GM11168 (cell line): ENCODE measurements around the gene GOLPH3L.
"Not testable (repeated sequence)": the region's sequence is repeated elsewhere in the genome, so short reads cannot be mapped to it uniquely, and the experiment has no call there.

Experiments used
- in situ Hi-C: fragments of 300-500 bp; cut with MboI; formaldehyde crosslinking; loops from one replicate; pipeline ENCODE4 v1.12.0; 2022; ENCODE audit warnings: low sequenced_read_pairs; ENCODE audit not compliant: unreplicated experiment

GOLPH3L gene

DNA sequence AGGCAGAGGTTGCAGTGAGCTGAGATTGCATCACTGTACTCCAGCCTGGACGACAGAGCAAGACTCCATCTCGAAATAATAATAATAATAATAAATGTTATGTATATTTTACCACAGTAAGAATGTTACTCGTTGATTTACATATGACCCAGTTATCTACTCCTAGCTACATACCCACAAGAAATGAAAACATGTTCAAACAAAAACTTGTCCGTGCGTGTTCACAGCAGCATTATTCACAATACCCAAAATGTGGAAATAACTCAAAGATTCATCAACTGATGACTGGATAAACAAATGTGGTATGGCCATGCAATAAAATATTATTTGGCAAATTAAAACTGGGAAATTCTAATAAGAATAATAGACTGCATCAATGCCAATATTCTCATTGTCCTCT is 35.8 kb downstream of the GOLPH3L start:
- in situ Hi-C loops, result no loop called here

DNA sequence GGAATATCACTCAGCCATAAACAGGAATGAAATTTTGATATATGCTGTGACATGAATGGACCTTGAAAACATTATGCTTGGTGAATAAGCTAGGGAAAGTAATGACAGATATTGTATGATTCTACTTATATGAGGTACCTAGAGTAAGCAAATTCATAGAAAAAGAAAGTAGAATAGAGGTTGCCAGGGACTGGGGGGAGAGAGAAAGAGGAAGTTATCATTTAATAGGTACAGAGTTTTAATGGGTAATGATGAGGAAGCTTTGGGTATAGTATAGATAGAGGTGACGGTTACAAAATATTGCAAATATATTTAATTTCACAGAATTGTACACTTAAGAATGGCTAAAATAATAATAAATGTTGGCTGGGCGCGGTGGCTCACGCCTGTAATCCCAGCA is 36.4 kb downstream of the GOLPH3L start:
- in situ Hi-C loops, result no loop called here

DNA sequence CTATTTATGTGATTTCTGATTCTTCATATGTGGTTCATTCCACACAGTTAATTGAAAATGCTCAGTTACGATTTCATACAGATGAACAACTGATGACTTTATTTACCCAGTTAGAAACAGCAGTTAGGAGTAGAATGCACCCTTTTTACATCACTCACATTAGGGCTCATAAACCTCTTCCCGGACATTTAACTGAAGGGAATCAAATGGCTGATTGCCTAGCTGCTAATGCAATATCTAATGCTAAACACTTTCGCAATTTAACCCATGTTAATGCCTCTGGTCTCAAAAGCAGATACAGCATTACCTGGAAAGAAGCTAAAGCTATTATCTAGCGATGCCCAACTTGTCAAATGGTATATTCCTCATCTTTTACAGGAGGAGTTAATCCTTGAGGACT is 39.9 kb downstream of the GOLPH3L start:
- in situ Hi-C loops, result not testable (repeated sequence)

DNA sequence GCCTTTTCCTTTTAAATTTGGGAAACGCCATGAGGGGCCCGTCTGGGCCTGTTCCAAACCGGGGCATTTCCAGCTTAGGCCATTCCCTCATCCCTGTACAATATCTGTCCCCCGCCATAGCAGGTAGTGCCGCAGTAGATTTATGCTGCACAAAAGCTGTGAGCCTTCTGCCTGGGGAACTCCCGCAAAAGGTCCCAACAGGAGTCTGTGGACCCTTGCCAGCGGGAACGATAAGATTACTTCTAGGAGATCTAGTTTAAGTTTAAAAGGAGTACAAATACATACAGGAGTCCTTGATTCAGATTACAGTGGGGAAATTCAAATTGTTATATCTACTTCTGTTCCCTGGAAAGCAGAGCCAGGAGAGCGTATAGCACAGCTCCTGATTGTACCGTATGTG is 42.3 kb downstream of the GOLPH3L start:
- in situ Hi-C loops, result not testable (repeated sequence)

DNA sequence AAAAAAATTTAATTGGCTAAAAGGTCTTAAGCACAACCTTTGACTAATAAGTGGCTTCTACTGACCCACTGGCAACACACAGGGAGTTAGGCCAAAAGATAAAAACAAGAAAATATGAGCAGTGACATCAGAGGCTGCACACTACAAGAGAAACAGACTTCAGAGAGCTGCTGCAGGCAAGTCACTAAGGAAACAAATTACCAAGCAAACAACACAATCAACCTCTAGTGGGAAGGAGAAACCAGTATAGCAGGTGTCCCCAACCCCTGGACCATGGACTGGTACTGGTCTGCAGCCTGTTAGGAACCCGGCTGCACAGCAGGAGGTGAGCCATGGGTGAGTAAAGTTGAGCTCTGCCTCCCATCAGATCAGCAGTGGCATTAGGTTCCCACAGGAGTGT is 46.8 kb downstream of the GOLPH3L start:
- in situ Hi-C loops, result no loop called here

DNA sequence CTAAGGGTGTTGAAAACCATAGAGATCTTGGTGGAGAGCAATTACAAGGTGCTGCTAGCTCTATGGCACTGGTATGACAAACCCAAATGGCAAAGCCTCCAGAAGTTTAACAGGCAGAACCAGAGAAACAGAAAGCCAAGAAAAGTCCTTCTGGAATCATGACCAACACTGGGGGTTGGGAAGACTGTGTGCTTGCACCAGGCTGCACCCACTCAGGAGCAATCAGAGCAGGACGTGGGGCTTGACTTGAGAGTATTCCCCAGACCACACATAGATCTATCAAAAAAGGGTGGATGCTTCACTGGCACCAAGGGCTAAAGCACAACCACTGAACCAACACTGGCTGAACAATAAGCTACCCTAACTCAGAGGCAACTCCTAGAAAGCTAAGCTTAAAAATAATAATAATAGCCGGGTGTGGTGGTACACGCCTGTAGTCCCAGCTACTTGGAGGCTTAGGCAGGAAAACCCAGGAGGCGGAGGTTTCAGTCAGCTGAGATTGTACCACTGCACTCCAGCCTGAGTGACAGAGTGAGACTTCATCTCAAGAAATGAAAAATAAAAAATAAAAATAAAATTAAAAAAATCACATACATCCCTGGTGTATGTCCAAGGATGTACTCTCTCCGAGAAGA is 47.4 kb downstream of the GOLPH3L start:
- in situ Hi-C loops, result no loop called here

DNA sequence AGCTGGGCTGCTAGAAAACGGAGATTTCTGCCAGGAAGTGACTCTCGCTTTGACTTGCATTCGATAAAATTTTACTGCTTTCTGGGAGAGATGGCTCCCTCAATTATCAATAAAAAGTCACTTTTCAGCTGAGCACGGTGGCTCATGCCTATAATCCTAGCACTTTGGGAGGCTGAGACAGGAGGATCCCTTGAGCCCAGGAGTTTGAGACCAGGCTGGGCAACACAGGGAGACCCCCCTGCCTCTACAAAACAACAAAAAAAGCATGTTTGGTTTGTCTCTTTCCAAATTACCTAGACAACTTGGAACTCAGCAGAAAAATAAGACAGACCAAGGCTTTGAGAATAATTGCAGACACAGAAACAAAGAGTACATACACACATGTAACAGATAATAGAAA is 54.7 kb downstream of the GOLPH3L start:
- in situ Hi-C loops, result no loop called here

DNA sequence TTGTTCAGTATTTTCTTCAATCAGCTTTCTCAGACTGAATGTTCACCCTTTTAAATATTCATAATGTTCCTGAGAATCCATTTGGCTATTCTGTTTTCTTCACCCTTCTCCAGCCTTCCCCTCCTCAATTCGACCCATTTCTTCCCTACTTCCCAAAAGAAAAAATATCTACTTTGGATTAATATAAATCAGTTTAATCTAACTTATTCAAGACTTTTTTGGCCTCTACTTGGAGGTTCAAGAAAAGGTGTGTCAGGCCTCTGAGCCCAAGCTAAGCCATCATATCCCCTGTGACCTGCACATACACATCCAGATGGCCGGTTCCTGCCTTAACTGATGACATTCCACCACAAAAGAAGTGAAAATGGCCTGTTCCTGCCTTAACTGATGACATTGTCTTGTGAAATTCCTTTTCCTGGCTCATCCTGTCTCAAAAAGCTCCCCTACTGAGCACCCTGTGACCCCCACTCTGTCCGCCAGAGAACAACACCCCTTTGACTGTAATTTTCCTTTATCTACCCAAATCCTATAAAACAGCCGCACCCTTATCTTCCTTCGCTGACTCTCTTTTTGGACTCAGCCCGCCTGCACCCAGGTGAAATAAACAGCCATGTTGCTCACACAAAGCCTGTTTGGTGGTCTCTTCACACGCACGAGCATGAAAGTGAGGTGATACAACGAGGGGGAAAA is 55.7 kb downstream of the GOLPH3L start:
- in situ Hi-C loops, result not testable (repeated sequence)

DNA sequence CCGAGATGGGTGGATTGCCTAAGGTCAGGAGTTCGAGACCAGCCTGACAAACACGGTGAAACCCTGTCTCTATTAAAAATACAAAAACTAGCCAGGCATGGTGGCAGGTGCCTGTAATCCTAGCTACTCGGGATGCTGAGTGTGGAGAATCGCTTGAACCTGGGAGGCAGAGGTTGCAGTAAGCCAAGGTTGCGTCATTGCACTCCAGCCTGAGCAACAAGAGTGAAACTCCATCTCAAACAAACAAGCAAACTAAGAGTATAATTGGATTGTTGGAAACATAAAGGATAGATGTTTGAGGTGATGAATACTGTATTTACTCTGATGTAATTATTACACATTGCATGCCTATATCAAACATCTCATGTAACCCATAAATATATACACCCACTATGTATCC is 58.5 kb downstream of the GOLPH3L start:
- in situ Hi-C loops, result not testable (repeated sequence)

DNA sequence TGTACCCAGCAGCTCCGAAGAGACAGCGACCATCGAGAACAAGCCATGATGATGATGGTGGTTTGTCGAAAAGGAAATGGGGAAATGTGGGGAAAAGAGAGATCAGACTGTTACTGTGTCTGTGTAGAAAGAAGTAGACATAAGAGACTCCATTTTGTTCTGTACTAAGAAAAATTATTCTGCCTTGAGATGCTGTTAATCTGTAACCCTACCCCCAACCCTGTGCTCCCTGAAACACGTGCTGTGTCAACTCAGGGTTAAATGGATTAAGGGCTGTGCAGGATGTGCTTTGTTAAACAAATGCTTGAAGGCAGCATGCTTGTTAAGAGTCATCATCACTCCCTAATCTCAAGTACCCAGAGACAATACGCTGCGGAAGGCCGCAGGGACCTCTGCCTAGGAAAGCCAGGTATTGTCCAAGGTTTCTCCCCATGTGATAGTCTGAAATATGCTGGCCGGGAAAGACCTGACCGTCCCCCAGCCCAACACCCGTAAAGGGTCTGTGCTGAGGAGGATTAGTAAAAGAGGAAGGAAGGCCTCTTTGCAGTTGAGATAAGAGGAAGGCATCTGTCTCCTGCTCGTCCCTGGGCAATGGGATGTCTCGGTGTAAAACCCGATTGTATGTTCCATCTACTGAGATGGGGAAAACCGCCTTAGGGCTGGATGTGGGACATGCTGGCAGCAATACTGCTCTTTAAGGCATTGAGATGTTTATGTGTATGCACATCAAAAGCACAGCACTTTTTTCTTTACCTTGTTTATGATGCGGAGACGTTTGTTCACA is 61.9 kb downstream of the GOLPH3L start:
- in situ Hi-C loops, result not testable (repeated sequence)

DNA sequence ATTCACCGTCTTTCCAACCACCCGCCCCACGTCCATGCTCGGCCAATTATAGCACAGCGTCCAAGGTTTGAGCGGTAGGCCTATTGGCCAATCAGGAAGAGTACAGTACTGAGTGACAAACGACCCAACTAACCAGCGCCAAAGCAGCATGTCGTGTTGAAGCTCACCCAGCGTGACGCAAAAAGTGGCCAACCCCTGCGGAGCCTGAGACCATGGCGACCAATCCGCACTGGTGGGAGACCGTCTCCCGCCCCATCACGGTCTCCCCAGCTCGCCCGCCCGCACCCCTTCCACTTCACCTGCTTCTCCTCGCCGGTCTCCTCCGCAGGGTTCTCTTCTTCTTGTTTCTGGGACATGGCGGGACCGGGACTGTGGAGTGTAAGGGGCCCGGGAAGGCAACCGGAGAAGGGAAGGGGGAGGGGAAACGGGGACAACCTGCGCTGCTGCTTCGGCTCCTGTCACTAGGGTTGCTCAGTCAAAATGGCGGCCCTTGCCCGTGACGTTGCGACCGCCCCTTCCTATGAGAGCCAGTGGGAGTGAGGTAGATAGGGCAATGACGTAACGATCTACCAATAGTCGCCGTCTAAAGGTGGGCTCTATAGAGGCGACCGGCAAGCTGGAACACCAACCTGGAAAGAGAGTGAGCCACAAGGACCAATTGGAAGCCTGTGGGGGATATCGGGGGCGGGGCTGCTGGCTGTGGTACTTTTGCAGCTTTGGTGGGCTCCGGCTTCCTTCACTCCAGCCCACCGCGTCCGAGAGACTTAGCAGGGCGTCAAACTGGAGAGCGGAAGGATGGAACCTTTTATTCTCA is 67.6 kb downstream of the GOLPH3L start, which contains the start of gene ENSA:
Gene ENSA (minus strand): TSS at position 498 of the 814 bp plus-strand sequence. CDS start 142 bp downstream, at position 356.
- in situ Hi-C loops, result no loop called here

DNA sequence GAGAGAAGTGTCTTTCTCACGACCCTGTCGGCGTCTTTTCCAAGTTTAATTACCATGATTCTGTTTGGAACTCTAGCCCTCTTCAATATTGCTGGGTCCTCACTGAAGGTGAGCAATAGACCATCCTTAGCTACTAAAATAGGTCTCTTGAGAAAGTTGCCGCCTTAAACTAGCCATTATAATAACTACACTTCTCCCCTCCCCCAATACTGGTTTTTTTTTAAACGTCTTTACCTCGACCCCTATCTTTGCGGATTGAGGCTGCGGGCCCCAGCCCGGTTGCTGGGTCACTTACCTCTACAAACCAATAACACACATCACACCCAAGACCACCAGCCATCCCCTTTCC is 68.2 kb downstream of the GOLPH3L start:
- in situ Hi-C loops, result no loop called here

DNA sequence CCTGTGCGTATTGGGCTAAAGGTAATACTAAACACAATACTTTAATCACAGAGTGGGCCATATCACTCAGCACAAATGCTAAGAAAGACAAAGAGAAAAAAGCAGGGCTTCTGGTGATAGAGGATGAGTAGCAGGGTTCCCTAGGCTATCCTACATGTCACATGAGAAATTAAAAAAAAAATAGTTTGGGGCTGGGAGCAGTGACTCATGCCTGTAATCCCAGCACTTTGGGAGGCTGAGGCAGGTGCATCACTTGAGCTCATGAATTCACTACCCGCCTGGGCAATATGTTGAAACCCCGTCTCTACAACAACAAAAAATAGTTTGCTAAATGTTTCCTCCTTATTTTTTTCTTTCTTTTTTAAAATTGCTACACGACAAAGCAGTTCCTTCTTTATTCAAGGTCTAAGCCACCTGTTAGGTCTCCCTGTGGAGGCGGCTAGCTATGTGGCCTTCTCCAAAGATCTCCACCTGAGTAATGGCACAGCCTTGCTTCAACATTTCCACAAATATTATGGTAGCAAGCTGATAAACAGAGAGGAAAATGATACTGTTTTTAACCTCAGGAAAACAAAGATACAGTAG is 69.0 kb downstream of the GOLPH3L start:
- in situ Hi-C loops, result no loop called here

DNA sequence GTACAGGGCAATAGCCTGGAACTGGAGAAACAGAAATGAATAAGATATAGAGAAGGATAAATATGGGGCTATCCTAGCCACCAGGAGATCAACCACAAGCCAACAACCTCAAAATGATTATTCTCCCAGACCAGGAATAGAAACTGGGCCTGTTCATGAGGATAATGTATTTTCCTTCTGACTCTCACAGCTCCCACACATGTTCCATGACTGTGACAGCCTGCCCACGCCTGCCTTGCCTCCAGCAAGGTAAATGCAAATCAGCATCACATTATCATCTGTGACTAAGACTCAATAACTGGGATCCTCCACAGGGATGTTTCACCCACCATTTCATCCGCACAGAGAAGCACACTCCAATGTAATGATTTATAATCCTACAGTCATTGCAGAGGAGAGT is 70.8 kb downstream of the GOLPH3L start:
- in situ Hi-C loops, result no loop called here

DNA sequence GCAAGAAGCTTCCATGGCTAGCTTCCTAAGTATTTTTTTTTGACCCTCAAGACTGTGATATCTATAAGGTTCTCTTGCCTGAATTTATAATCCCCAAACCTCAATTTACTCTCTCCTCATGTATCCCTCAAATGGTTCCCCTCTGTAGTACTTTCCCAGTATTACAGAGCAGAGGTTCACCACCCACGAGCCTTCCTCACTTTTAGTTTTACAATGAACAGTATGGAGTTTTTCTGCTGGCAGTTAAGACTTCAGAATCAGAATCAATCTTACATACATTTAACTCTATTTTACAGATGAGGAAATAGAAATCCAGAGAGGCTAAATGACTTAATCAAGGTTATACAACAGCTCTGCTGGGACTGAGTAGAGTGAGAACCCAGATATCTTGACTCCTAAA is 72.4 kb downstream of the GOLPH3L start:
- in situ Hi-C loops, result not testable (repeated sequence)

DNA sequence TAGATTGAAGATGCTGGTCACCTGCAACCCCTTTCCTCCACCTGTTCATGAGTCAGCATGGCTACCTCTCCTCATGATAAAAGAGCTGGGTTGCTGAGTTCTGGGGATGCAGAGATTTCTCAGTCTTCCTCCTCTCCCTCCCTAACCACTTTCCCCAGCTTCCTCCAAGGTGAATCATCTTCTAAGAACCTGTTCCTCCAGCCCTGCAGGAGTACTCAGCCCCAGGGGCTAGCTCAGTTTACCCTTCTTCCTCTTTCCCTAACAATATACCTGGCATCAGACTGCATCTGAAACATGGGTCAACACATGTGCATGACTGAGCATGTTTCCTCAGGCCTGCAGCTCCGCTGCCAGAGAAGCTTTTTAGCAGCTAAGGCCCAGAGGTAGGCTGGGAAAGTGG is 72.8 kb downstream of the GOLPH3L start:
- in situ Hi-C loops, result not testable (repeated sequence)

DNA sequence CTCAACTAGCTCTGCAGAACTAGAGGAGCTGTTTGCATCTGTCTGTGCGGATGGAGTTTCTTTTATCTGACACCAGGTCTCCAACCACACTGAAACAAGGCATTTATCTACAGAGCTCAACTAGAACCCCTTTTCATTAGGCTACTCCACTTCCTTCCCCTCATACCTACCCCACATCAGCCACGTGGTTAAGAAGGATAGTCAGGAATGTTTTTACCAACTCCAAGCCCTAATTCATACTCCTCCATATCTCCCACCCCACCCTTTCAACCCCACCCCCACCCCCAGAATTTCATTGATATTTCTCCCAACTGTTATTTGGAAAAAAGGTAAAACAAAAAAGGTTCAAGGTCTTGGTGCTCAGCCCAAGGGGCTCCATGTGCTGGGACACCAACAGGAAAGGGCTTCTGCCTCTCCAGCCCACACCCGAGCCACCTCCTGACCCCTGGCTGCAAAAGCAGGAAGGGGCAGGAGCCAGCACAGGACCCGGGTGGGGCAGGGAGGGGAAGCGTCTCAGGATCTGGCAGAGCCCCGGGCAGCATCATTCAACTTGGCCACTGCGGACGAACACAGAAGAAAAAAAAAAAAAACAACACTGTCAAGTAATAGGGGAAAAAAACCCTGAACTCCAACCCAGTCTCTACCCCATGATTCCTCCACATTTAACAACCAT is 74.5 kb downstream of the GOLPH3L start:
- in situ Hi-C loops, result no loop called here

DNA sequence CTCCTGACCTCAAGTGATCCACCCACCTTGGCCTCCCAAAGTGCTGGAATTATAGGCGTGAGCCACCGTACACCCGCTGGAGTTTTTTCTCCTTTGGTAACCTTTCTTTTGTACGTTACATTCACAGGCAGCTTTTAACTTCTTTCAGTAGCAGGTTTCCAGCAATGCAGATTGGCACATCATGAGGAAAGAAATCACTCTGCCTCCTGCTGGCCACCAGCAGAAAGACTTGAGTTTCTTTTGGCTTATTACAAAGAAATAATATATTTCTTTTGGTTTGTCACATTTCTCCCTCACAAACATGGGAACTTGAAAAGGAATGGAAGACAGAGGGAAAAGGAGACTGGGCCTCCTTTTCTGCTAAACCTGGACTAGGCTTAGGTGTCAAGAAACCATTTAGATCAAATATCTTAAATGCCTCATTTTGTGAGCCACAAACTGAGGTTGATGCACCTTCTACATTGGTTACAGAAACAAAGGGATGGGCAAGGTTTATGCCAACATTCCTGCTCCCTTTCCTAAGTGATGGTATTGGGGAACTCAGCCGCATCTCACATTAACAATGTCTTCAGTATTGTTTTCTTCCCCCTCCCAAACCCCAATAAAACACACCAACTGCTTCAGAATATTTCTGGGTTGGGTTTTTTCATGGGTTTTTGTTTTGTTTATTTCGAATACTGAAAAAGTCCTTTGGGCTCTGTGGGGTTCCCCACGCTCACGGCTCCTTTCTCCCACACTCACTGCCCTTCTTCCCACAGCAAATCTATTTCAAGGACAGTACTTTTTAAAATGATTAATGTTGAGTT is 75.3 kb downstream of the GOLPH3L start:
- in situ Hi-C loops, result no loop called here

DNA sequence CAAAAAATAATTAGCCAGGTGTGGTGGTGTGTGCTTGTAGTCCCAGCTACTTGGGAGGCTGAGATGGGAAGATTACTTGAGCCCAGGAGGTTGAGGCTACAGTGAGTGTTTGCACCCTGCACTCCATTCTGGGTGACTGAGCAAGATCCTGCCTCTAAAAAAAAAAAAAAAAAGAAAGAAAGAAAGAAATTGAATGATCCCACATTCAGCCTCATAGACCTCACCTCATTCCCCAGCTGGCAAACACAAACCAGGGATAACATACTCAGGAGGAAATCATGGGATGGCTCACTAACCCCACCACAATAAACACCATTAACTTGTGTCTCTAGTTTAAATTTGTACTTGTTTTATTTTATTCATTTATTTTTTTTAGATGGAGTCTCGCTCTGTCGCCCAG is 76.0 kb downstream of the GOLPH3L start:
- in situ Hi-C loops, result no loop called here
